Stimulated activated CD8-positive, alpha-beta memory T cell treated with anti-CD3 and anti-CD28 coated beads, Interleukin-15, amount 100 ng/mL, for 4 hours (primary cell): ENCODE data around the gene CADPS.

Experiments used
- DNase-seq, 2 donors: peaks; one replicate each; pipeline ENCODE4 v3.0.0-alpha.2; 2020; ENCODE audit warnings: low read depth in 2 of 2

Gene CADPS

GRCh38 chr3:62503516-62503915, 371.7 kb downstream of the CADPS start:
- DNase-seq = no peak

GRCh38 chr3:62502315-62503300, 372.6 kb downstream of the CADPS start:
- DNase-seq = no peak

DNA sequence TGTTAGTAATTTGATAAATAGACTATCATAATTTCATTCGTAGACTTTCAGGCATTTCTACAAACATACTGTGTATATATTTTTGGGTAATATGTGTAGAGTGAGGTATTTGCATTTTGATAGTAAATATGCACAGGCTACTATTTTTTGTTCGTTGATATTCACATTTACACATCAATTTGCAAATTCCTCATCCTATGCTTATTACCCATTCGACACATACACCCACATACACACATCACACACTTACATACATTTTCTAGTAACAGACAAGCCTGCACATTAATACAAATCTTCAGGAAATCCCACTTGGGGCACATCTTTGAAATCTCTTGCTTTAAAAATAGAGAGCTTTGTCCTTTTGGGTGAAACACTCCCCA, 373.9 kb downstream of the CADPS start:
- no peak for DNase-seq

- no peak for DNase-seq
These were observed 374.5 kb downstream of the CADPS start for GRCh38 chr3:62500556-62501288.

DNA sequence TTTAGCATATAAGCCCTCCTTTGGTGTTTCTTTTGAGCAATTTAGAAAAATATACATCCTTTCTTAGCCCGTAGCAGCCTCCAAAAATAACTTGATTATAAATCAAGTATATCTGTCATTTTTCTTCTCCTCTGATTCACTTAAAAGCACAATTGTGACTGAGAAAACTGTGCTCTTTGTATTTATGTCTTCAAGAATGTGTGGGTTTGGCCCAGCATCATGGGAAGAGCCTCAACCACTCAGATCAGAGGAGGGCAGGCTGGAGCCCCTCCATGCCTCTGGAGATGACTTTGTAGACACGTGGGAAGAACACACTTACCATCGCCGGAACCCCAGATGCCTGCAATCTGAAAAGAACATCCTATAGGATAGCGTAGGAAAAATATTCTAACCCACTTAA, 378.1 kb downstream of the CADPS start:
- no peak for DNase-seq

DNA sequence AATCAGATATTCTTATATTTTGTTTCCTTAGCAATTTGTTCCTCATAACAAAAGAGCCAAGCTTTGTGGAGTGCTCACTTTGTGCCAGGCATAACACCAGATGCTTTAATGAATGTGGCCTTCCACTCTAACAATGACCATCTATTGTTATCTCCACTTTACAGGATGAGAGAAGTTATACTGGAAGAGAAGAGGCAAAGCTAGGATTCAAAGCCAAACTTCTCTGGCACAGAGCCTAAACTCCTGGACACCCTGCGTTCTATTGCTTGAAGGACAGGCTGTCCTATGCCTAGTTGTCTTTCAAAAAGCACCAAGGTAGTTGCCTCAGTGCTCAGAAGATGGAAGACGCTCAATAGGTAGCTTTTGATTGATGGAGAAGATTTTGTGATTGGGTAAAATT, 378.7 kb downstream of the CADPS start:
- DNase-seq = no peak

DNA sequence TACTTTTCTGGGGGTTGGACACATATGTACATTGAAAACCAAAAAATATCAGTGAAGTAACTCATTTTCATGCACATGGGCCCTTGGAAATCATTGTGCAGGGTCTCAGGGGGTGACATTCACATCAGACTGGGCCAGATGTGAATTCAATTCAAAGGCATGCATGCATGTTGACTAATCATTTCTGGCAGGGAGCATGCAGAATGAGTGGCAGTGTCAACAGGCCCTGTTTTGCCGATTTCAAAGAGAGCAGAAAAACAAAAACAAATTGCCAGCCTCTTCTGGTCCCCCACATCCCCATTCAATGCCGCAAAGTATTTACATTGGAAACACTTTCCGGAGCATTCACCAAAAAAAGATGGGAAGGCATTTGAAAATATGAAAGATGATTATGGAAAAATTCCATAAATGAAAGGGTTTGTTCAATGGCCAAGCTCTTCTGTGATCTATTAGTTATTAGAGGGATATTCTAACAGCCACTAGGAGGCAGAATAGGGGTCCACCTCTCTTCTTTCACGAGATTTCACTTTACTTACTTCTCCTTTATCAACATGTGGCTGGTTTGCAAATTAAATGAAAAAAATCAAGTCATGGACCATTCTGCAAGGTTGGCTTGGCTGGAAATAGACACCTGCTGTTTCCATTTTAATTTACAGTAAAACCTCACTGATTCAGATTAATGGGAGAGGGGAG, 382.0 kb downstream of the CADPS start:
- DNase-seq = no peak

DNA sequence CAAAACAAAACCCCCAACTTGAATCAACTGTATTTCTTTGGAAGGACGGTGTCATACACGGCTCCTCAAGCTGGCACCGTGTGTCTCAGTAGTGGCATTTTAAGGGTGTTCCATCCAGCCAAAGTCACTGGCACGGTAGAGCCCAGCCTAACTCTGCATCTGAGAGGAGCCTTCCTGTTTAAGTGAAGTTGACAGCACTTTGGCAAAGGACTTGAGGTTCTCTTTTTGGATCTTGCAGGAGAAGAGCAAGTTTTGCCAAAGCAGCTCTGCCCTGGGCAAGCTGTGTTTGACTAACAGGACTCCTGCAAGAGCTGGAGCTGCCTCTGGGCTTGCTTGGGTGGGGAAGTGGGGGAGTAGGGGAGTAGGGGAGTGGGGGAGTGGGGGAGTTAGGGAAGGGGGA, 392.3 kb downstream of the CADPS start:
- no peak for DNase-seq

- no peak for DNase-seq
These were observed 393.3 kb downstream of the CADPS start for GRCh38 chr3:62481962-62482361.

GRCh38 chr3:62480056-62480455, 395.2 kb downstream of the CADPS start:
- DNase-seq = no peak

- DNase-seq = no peak
These were observed 395.9 kb downstream of the CADPS start for GRCh38 chr3:62479326-62479725.

DNA sequence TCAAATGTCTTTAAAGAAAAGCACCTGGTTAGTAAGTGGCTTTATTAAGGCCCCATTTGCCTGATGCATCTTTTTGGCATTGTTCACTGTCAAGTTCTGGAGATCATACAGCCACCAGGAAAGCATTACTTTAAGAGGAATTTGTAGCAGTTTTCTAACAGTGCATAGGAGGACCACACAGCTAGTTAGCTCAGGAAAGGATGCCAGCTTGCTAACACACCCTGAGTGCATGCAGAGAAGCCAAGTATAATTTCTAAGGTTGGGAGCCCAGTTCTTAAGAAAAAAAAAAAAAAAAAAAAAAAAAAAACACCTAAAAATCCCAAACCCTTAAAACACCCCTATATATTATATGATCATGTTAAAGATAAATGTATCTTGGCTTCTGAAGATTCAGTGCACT, 399.9 kb downstream of the CADPS start:
- DNase-seq = no peak

- no peak for DNase-seq
These were observed 407.1 kb downstream of the CADPS start for GRCh38 chr3:62467966-62468722.

DNA sequence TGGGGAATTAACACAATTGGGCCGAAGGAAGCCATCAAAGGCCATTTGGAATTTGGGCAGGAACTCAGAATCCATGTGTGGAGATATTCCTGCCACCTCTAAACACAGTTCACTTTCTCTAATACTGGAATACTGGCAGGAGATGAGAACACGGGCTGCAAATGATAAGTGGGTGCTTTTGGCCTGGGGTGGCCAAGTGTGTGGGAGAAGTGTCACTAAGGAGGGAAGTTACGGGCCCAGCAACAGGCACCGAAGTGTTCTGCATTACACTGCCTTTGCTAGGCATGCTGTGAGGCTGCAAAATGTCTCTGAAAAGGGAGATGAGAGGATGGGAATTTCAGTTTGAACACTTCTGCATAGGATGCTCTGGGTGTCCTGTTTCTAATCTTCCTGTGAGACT, 412.4 kb downstream of the CADPS start:
- no peak for DNase-seq

DNA sequence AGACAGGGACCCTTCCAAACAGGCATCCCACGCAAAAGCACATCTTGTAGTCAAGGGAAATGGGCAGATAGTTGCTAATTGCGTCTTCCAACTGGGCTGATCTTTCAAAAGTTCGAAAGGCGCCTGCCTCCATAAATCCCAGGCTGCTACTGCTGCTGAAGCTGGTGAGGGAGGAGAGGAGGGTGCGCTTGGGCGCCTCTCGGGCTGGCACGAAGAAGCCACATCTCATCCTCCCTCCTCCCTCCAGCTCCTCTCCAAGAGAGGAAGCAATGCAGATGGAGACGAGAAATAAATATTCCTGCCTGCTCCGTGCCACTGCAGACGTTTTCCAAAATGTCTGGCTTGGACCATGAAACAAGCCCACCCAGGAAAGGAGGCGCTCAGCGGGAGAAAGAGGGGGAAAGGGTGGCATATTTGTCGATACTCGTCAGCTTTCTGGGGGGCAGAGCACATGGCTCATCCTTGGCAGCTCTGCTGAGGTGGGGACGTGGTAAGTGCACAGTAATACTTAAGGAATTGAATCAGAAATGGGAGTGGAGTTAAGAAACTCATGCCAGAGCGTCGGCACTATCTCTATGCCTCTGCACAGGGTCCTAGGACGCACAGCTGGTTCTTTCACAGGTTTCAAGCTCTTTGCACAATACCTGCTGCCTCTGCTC, 413.0 kb downstream of the CADPS start:
- no peak for DNase-seq

DNA sequence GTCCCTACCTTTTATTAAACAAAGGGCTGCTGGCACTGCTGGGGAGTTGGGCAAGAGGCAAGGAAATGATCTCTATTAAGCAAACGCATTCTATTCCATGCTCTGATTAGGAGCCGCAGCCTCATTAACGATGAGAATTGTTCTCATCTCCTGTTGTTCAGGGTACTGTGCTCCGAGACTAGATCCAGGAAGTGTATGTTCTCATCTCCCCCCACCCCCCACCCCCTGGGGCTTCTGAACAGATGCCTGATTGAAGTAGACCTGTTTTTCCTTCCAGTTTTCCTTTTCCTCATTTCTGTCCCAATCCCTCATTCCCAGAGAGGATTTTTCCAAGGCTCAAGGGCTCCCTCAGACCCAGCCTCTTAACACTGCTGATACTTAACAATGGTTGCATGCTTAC, 420.3 kb downstream of the CADPS start:
- no peak for DNase-seq

DNA sequence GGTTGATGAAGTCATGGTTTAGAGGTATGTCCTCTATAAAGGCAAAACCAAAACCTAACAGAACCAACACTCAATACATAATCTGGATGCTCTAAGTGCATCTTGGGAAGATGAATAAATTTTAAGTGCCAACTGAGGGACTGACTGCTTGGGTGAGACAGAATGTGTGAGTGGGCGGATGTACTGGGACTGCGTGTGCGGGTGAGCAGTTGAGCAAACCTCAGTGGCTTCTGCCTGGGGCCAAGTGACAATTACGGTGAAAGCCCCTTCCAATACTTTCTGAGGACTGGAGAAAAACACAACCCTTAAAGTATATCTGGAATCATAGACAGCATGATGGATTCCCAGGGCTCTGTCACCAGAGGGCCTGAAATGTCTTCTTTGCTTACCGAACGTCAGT, 421.8 kb downstream of the CADPS start:
- DNase-seq = no peak

GRCh38 chr3:62451211-62451887, 423.9 kb downstream of the CADPS start:
- DNase-seq = no peak

DNA sequence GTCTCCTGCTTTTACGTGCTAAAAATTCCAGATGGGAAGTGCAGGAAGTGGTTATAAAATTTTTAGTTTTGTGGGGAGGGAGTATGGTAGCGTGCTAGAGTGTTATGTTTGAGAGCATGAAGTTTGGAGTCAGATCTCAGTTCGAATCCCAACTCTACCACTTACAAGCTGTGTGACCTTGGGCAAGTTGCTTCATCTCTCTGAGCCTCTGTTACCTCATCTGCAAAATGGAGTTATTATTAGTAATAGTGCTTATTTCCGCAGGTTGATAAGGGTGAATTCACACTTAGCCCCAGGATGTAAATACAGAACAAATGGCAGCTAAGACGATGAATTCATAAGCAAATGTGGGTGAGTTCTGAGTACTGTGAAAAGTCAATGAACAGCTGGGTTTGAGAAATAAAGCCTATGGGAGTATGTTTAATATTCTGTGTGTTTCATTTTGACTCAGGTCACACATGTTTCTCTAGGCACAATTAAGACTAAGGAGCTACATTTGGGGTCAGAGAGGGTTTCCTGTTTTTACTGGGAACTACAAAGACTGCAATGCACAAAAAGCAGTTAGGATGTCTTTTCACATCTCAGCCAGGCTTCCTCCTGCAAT, 428.8 kb downstream of the CADPS start:
- no peak for DNase-seq

GRCh38 chr3:62445275-62445674, 429.9 kb downstream of the CADPS start:
- DNase-seq = no peak
